GM23248 (cell line): Measurements from ENCODE around the gene IGSF11.

Source experiments
- EZH2 ChIP-seq: fragments of 200-600 bp; sonication (generic); IDR thresholded peaks from 2 replicates; pipeline ENCODE4 v1.6.1; 2018; ENCODE audit warnings: antibody characterized with exemption, mild to moderate bottlenecking; ENCODE audit not compliant: insufficient read depth, poor library complexity, severe bottlenecking
- EZH2phosphoT487 ChIP-seq: fragments of 200-600 bp; sonication (generic); IDR thresholded peaks from 2 replicates; pipeline ENCODE4 v1.6.1; 2018; ENCODE audit warnings: antibody characterized with exemption, moderate library complexity, mild to moderate bottlenecking, low read depth; ENCODE audit not compliant: insufficient read depth

DNA sequence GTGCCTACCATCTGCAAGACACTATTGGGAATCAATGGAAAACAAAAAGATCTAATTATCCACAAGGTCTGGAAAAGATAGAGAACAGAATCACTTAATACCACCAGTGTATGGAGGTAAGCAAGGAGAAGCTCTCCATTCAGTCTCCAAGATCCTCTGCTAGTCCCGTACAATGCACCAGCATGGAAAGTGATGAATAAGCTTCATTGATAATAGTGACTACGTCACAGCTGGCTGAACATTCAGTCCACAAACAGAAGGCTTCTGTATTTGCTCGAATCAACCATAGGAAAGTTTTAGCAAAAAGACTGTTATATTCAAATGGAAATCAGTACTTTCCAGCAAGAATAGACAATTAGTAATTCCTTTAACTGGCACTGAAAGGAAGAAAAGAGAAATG lies 42.9 kb downstream of the IGSF11 start:
- TF ChIP-seq EZH2phosphoT487, result no peak
- no peak for TF ChIP-seq EZH2
